ENCODE data around the gene GABRG2.

The GABRG2 gene

DNA sequence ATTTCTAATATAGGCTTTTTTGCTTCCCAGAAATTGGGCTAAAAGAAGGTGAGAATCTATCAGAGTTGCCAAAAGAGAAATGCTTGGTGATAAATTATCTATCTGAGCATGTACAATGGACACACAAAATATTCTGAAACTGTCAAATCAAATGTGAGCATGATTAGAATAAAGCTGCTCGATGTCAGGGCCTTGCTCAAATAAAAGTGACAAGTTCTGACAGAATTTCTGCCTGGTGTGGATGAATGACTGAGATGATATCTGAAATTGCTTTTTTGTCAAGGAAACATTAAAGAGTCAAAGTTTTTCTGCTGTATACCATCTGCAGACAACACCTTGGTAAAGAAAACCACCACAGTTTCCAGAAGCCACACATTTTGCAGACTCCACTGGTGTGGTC, 128.8 kb downstream of the GABRG2 start:
- DNase-seq = no peak

DNA sequence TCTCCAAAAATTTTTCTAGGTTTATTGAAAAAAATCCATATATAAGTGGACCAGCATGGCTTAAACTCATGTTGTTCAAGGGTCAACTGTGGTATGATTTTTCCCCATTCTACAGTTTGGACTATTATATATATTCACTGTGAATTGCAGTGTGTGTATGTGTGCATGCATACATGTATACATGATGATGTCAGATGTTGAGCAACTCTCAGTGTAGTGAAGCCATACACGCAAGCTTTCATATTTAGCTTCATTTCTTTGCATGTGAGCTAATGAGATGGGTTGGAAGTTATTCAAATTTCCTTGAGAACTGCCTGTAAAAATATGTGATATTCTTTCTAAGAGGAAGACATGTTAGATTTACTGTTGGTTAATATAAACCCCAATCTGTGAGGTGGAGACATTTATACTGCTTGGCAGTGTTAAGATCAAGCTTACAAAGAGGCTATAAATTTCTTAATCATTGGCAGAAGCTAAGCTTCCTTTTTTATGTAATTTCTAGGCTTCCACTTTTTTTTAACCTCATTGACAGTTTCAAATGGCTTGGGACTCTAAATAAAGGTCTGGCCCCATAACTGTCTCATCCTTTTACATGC, 134.8 kb downstream of the GABRG2 start:
- DNase-seq = no peak
